ENCODE measurements around the gene MAP4K4. TPM values are rescaled to one million over a fixed set of nuclear protein-coding genes. Genes with fewer than 3 reads are reported as not detected.

The MAP4K4 gene
- total RNA-seq, 1 donor from 2014 or later = 427 TPM

- no peak for TF ChIP-seq CTCF (IDR thresholded peaks at IDR 0.05; ENCODE audit: unreplicated experiment)
- DNase-seq (ENCODE audit: low spot score) = no peak
- peak overlapping the region; percentile 59 for H3K27ac Mint-ChIP-seq (ENCODE audit: unreplicated experiment)
- H3K9me3 Mint-ChIP-seq (ENCODE audit: unreplicated experiment) = no peaks in the 10 kb centered on the region
- H3K4me3 Mint-ChIP-seq (ENCODE audit: unreplicated experiment) = no peak overlapping the region
- peaks cover 51% of the 10 kb centered on the region for H3K4me1 Mint-ChIP-seq (ENCODE audit: unreplicated experiment)
- H3K27me3 Mint-ChIP-seq (ENCODE audit: unreplicated experiment) = peaks cover 2% of the 10 kb centered on the region
- peaks cover 5% of the 10 kb centered on the region for H3K36me3 Mint-ChIP-seq (ENCODE audit: low read depth, unreplicated experiment)
Measured at GRCh38 chr2:101734505-101735165, 37.1 kb downstream of the MAP4K4 start.

DNA sequence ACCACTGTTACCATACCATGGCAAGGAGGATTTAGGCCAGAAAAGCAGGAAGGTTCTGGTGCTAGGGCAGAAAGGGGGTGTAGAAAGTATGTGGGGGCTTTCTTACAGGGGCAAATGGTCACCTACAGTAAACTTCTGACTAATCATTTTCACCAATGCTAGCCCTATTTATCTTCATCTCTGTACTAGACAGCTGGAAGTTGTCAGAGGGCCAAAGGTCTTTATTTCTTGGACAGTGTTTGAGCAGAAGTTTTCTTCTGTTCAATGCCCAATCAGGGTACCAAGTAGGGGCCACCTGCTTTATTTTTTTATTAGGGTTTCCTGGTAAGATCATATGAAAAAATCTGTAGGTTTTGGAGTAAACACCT lies 37.6 kb downstream of the MAP4K4 start:
- no peak for DNase-seq (ENCODE audit: low spot score)
- Mint-ChIP-seq H3K4me1 (ENCODE audit: unreplicated experiment) (peaks cover 48% of the 10 kb centered on the region), H3K4me3 (ENCODE audit: unreplicated experiment) (no peak overlapping the region), H3K27me3 (ENCODE audit: unreplicated experiment) (peaks cover 2% of the 10 kb centered on the region), H3K9me3 (ENCODE audit: unreplicated experiment) (no peaks in the 10 kb centered on the region), H3K27ac (ENCODE audit: unreplicated experiment) (no peak overlapping the region), H3K36me3 (ENCODE audit: low read depth, unreplicated experiment) (peaks cover under 1% of the 10 kb centered on the region)
- TF ChIP-seq CTCF (IDR thresholded peaks at IDR 0.05; ENCODE audit: unreplicated experiment) = no peak

GRCh38 chr2:101736233-101736632 lies 38.7 kb downstream of the MAP4K4 start:
- no peak overlapping the region for H3K27ac Mint-ChIP-seq (ENCODE audit: unreplicated experiment)
- H3K27me3 Mint-ChIP-seq (ENCODE audit: unreplicated experiment) = peaks cover 3% of the 10 kb centered on the region
- H3K4me1 Mint-ChIP-seq (ENCODE audit: unreplicated experiment) = peaks cover 53% of the 10 kb centered on the region
- H3K9me3 Mint-ChIP-seq (ENCODE audit: unreplicated experiment) = no peaks in the 10 kb centered on the region
- no peaks in the 10 kb centered on the region for H3K36me3 Mint-ChIP-seq (ENCODE audit: low read depth, unreplicated experiment)
- H3K4me3 Mint-ChIP-seq (ENCODE audit: unreplicated experiment) = no peak overlapping the region
- no peak for TF ChIP-seq CTCF (IDR thresholded peaks at IDR 0.05; ENCODE audit: unreplicated experiment)
- no peak for DNase-seq (ENCODE audit: low spot score)

DNA sequence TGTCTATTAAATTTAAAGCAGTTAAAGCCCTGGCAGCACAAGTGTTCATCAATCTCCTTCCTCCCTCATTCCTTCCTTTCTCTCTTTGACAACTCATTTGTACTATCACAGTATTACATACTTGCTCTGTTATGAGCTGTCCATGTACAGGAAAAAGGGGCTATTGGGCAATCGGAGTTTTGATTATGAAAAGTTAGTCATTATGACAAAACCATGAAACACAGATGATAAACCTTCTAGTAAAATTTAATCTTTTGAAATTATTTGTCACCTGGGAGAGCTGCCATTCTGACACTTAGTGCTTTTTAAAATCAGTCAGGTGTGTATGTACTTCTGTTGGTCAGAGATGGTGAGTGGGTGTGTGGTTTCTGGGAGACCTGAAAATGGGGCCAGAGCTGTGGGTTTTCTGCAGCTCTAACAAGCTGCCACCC lies 39.4 kb downstream of the MAP4K4 start:
- H3K27ac Mint-ChIP-seq (ENCODE audit: unreplicated experiment) = no peak overlapping the region
- DNase-seq (ENCODE audit: low spot score) = no peak
- no peaks in the 10 kb centered on the region for H3K36me3 Mint-ChIP-seq (ENCODE audit: low read depth, unreplicated experiment)
- H3K9me3 Mint-ChIP-seq (ENCODE audit: unreplicated experiment) = no peaks in the 10 kb centered on the region
- H3K27me3 Mint-ChIP-seq (ENCODE audit: unreplicated experiment) = peaks cover 6% of the 10 kb centered on the region
- H3K4me1 Mint-ChIP-seq (ENCODE audit: unreplicated experiment) = peaks cover 59% of the 10 kb centered on the region
- TF ChIP-seq CTCF (IDR thresholded peaks at IDR 0.05; ENCODE audit: unreplicated experiment) = no peak
- no peak overlapping the region for H3K4me3 Mint-ChIP-seq (ENCODE audit: unreplicated experiment)

DNA sequence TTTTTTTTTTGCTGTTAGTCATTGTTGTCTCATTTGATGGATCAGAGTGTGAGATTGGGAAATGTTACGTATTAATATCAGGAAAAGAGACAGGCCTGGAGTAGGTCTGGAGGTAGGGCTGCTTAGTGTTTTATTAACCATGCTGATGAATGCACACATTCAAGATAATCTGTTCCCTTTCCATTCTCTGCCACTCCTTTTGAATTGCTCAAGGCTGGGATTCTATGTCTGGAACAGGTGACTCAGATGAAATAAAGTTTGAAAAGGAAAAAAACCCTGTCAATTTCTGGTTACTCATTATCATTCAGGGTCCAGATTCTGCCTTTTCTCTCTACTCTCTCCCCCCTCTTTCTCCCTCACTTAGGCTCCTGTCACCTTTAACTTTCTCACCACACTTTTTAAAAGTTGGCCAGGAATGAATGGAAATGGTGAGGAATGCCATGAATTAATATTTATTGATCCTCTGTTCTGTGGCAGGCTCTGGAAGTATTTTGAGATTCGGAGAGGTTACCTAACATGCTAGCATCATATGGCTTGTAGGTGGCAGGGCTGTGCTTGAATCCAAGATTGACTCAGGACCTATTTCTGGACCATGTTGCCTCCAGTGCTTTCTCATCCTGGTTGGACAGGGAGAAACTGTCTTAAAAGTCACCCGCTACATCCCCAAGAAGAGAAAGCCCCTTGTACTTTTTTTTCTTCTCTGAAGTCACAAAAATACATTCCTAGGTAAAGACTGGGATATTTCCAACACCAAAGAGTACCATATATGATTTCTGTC lies 40.2 kb downstream of the MAP4K4 start:
- Mint-ChIP-seq H3K4me1 (ENCODE audit: unreplicated experiment) (peaks cover 61% of the 10 kb centered on the region), H3K9me3 (ENCODE audit: unreplicated experiment) (no peaks in the 10 kb centered on the region), H3K36me3 (ENCODE audit: low read depth, unreplicated experiment) (no peaks in the 10 kb centered on the region), H3K27ac (ENCODE audit: unreplicated experiment) (no peak overlapping the region), H3K4me3 (ENCODE audit: unreplicated experiment) (no peak overlapping the region), H3K27me3 (ENCODE audit: unreplicated experiment) (peaks cover 8% of the 10 kb centered on the region)
- TF ChIP-seq CTCF (IDR thresholded peaks at IDR 0.05; ENCODE audit: unreplicated experiment) = no peak
- no peak for DNase-seq (ENCODE audit: low spot score)

All from endothelial cell (in vitro differentiated cells).